ENCODE data around the gene ZFP28.

ZFP28 gene

DNA sequence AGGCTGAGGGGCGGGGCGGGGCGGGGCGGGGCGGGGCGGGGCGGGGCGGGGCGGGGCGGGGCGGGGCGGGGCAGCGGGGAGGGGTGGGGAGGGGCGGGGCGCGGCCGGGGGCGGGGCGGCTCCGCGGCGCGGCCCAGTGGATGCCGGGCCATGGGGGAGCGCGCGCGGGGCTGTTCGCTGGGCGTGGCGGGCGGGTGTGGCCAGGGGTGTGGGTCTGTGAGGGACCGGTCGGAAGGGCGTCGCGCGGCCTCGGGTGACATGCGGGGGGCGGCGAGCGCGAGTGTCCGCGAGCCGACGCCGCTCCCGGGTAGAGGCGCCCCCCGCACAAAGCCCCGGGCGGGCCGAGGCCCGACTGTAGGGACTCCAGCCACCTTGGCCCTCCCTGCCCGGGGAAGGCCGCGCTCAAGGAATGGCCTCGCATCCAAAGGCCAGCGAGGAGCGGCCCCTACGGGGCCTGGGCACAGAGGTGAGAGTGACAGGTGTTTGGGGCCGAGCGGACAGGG, at the start of gene ZFP28:
Gene ZFP28 (plus strand): TSS at position 188 of the 503 bp plus-strand sequence. CDS start 71 bp downstream, at position 259.
- no peak for DNase-seq (ENCODE audit: low spot score)

DNA sequence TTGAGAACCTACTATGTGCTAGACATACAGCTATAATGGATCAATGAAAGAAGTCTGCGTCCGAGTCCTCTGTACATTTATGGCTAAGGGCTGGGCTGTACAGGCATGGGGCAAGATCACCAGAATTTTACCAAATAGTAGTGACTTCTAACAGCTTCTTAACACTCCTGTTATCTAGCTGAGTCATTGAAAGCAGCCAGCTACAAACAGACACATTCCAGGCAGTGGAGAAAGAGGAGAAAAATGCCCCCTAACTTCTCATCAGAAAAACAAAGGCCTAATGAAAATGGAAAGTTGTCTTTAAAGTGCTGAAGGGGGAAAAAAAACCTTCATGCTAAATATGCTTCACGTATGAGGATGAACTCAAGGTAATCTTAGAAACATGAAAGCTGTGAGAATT, 47.3 kb upstream of the ZFP28 start:
- no peak for DNase-seq (ENCODE audit: low spot score)

DNA sequence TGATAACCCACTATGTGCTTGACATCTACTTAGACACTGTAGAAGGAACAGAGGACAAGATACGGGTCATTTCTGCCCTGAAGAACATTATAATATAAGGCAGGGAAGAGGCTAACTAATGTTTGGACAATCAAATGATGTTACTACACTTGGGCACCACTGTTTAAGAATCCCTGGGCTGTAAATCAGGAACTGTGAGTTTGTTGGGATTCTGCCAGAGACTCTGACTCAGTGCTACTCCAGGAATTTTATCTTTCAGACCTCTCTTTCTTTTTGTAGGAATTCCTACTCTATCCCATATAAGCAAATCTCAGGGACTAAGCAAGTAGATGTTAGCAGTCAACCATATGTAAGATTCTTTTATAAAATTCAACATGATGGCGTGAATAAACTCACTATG, 34.2 kb upstream of the ZFP28 start:
- DNase-seq (ENCODE audit: low spot score): no peak

DNA sequence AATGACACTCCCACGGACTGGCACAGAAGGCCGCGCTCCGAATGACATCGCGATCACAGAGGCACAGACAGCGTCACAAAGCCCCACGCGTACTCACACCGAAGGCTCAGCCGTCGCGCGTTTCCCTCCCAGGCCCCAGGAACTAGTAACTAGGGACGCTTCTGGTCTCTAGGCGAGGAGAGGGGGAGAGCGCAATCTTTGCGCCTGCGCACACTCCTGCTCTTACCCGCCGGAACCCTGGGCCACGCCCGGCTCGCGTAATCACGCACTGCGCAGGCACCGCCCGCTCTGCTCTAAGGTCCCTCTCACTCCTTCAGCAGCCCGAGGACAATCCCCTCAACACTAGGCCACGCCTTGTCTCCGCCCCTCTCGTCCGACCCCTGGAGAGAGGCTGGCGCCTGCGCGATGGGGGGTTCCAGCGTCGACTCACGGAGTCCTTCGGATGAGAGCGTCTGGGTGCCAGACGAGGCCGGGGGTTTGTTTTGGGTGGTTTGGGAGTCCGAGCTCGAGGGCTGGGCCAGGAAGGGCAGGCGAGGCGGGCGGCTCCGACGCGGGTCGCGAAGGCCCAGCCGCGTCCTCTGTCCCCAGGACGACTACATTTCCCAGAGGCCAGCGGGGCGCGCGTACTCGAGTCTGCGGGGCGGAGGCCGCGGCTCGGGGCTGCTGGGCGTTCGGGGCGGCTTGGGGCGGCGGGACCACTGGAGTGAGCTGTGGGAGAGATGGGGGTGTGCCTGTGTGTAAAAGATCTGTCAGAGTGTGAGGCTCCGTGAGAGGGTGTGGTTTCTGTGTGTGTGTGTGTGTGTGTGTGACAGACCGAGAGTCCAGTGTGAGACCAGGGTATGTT, 31.1 kb upstream of the ZFP28 start, which contains the start of gene ZNF471:
Gene ZNF471 (plus strand): TSS at position 410 of the 844 bp plus-strand sequence. CDS start 3,717 bp downstream, outside the sequence.
- DNase-seq (ENCODE audit: low spot score): peak; percentile 78

DNA sequence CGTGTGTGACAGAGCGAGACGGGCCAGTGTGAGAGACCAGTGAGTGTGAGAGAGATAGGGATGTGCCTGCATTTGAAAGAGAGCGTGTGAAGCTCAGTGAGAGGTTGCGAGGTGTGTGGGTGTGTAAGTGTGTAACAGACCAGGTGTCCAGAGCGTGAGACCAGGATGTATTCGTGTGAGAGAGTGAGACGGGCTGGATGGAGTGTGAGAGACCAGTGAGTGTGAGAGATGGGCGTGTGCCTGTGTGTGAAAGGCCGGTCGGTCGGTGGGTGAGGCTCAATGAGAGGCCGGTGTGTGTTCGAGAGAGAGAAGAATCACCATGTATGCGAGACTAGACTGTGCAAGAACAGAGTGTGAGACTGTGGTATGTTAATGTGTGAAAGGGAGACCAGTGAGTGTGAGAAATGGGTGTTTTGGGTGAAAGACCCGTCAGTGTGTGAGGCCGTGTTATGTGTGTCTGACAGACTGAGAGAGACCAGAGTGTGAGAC, 30.4 kb upstream of the ZFP28 start:
- DNase-seq (ENCODE audit: low spot score): no peak

DNA sequence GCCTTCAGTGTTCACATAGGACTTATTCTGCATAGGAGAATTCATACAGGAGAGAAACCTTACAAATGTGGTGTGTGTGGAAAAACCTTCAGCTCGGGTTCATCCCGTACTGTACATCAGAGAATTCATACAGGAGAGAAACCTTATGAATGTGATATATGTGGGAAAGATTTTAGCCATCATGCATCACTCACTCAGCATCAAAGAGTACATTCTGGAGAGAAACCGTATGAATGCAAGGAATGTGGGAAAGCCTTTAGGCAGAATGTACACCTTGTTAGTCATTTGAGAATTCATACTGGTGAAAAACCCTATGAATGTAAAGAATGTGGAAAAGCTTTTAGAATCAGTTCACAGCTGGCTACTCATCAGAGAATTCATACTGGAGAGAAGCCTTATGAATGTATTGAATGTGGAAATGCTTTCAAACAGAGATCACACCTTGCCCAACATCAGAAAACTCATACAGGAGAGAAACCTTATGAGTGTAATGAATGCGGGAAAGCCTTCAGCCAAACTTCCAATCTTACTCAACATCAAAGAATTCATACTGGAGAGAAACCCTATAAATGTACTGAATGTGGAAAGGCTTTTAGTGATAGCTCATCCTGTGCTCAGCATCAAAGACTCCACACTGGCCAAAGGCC, 13.4 kb upstream of the ZFP28 start:
- no peak for DNase-seq (ENCODE audit: low spot score)

DNA sequence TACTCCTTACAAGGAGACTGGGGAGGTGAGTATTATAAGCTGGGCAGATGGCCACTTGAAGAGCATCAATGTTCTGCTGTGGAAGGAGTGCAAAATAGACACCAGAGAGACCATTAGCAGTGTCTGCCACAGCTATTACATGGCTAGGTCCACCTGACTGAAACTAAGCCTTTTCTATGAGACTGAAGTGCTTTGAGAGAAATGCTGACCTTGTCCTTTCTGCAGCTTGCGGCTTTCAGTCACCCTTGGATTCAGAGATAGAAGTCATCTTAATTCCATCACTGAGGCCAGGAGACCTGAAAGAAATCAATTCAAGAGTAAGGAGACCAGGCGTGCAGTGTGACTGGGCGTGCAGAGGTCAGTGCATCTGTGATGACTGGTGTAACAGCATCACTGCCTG, 1.3 kb upstream of the ZFP28 start:
- no peak for DNase-seq (ENCODE audit: low spot score)

DNA sequence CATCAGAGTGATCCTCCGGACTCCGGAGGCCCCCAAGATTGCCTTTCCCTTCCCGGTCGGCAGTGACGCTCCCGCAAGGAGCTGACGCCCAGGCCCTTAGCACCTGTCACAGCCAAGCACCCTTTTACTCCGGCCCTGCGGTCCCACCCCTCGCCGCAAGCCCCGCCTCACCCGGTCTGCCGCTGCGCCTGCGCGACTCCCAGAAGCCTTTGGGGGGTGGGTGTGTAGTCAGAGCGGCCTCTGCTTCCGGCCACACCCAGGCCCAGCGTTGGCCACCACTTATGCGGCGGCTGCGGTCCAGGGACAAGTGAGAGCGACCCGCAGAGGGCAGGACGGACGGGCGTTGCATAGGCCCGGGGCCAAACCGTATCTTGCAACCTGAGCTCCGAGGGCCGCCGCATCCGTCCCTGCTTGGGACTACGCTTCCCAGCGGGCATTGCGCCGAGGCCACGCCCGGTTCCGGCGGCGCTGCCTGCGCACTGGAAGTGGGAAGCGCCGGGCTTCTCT, 441 bp upstream of the ZFP28 start:
- peak; percentile 87 for DNase-seq (ENCODE audit: low spot score)

DNA sequence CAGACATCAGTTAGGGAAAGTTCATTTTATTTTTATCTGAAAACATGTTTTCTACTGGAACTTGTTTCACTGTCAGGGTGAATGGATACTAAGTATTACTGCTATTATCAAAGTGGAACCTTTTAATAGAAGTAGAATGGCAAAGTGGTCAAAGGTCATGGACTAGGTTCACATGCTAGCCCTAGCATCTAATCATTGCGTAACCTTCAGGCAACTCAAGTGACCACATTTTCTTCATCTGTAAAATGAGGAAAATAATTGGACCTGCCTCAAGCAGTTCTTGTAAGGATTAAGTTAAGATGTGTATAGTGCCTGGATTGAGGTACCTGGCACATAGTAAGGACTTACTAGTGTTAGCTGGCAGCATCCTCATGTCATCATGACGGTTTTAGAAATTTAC, 5.0 kb downstream of the ZFP28 start:
- no peak for DNase-seq (ENCODE audit: low spot score)

DNA sequence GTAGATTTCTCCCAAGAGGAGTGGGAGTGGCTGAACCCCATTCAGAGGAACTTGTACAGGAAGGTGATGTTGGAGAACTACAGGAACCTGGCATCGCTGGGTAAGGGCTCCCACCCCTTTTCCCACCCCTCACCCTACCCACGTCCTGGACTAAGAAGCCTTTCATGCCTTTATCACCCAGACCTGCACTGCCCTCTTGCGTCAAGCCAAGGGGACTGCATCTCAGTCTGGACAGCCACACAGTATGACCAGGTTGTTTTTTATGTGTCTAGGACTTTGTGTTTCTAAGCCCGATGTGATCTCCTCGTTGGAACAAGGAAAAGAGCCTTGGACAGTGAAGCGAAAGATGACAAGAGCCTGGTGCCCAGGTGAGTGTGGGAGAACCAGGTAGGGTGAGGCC, 8.8 kb downstream of the ZFP28 start:
- no peak for DNase-seq (ENCODE audit: low spot score)

DNA sequence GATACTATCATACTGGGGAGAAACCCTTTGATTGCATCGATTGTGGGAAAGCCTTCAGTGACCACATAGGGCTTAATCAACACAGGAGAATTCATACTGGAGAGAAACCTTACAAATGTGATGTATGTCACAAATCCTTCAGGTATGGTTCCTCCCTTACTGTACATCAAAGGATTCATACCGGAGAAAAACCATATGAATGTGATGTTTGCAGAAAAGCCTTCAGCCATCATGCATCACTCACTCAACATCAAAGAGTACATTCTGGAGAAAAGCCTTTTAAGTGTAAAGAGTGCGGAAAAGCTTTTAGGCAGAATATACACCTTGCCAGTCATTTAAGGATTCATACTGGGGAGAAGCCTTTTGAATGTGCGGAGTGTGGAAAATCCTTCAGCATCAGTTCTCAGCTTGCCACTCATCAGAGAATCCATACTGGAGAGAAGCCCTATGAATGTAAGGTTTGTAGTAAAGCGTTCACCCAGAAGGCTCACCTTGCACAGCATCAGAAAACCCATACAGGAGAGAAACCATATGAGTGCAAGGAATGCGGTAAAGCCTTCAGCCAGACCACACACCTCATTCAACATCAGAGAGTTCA, 15.6 kb downstream of the ZFP28 start:
- DNase-seq (ENCODE audit: low spot score): no peak

DNA sequence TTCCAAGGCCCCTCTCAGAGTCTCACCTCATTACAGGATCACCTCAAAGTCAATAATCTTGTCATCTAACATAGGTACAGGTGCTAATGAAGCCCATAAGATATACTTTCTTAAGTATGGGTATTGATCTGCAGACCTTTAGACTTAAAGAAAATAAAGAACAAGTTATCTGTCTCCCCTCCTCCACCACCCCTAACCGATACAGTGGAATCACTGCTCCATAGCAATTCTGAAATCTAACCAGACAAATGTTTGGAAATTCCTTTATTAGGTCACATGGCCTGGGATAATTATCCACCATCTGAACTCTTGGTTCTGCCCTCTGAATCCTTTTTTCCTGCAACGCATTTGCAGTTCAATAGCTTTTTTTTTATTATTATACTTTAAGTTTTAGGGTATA, 24.0 kb downstream of the ZFP28 start:
- no peak for DNase-seq (ENCODE audit: low spot score)

DNA sequence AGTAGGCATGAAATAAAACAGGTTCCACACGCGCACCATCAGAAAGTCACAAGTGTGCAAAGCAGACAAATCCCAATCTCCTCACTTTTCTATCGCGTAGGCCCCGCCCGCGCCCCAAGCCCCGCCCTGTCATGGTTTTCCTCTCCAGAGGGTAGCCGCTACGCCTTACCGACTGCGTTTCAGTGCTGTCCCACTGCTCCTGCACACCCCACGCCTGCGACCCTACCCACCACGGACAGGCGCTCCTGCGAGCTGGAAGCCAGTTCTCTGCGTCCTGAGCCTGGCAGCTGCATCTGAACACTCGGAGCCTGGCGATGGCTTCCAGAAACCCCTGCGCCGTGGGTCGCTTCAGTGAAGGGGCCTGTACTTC, 28.1 kb downstream of the ZFP28 start:
- peak; percentile 32 for DNase-seq (ENCODE audit: low spot score)

DNA sequence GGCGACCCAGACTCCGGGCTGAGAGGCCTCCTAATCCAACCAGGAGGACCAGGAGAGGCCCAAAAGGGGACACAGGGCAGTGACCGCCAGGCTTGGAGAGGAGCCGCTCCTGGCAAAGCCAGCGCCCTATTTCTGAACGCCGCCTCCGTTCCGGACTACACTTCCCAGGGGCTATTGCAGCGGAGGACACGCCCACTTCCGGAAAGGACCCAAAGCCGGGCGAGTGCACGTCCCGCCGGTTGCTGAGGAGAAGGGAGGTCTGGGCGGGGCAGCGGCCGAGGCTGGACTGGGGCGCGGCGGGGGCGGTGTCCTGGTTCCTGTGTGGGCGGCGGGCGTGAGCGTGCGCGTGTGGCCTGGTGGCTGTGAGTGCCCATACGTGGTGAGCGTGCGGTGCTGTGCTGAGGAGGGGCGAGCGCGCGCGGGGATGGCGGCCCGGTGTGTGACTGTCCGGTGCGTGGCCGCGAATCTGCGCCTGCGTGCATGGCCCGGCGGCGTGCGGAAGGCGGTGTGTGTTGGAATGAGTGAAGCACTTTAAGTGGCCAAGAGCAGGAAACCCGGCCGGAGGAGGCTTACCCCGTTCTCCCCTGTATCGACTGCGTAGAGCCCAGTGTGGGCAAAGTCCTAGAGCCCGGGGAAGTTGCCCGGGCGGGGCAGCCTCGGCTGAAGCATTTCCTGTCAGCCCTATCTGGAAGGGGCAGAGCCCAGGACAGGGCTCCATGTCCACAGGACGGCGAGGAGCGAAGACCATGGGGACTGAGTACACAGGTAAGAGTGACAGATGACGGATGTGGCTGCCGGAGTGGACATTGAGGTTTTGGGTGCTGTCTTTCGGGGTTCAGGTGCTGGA, 28.7 kb downstream of the ZFP28 start, which contains the start of gene ZNF470:
Gene ZNF470 (plus strand): TSS at position 195 of the 847 bp plus-strand sequence. CDS start 2,844 bp downstream, outside the sequence.
- DNase-seq (ENCODE audit: low spot score): peak; percentile 87

DNA sequence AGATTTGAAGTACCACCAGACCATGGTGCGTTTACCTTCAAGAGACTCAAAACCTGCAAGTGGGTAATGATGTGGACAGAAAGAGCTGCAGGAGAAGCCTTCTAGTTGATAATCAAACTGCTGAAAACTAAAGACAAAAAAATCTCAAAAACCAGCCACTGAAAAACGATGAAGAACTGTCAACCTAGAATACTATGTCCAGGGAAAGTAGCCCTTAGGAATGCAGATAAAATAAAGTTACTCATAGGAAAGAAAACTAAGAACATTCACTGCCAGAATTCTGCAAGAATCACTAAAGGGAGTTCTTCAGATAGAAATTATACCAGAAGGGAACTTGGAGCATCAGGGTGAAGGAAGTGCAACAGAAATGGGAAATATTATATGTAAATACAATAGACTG, 33.8 kb downstream of the ZFP28 start:
- no peak for DNase-seq (ENCODE audit: low spot score)

DNA sequence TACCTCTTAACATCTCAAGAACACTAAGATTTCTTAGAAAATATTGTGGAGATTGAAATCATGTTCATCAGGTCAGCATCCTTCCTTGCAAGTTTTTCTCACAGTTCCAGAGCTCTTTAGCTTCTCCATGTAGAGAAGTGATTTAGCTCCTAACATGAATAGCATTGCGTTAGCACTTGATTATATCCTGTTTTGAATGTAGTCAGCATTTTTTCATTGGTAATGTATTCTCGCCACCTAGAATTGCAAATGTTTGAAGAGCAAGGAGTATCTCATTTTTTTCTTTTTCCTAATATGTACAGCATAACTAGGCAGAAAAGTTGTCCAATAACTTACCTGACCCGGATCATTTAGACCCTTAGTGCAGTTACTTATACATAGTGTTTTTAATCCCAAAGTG, 35.2 kb downstream of the ZFP28 start:
- no peak for DNase-seq (ENCODE audit: low spot score)

DNA sequence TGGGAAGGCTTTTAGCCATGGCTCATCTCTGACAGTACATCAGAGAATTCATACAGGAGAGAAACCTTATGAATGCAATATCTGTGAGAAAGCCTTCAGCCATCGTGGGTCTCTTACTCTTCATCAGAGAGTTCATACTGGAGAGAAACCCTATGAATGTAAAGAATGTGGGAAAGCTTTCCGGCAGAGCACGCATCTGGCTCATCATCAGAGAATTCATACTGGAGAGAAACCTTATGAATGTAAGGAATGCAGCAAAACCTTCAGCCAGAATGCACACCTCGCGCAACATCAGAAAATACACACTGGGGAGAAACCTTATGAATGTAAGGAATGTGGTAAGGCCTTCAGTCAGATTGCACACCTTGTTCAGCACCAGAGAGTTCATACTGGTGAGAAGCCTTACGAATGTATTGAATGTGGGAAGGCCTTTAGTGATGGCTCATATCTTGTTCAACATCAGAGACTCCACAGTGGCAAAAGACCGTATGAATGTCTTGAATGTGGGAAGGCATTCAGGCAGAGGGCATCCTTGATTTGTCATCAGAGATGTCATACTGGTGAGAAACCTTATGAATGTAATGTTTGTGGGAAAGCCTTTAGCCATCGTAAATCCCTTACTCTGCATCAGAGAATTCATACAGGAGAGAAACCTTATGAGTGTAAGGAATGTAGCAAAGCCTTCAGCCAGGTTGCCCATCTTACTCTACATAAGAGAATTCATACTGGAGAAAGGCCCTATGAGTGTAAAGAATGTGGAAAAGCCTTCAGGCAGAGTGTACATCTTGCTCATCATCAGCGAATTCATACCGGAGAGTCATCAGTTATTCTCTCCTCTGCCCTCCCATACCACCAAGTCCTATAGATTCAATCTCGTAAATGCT, 39.2 kb downstream of the ZFP28 start:
- DNase-seq (ENCODE audit: low spot score): no peak

DNA sequence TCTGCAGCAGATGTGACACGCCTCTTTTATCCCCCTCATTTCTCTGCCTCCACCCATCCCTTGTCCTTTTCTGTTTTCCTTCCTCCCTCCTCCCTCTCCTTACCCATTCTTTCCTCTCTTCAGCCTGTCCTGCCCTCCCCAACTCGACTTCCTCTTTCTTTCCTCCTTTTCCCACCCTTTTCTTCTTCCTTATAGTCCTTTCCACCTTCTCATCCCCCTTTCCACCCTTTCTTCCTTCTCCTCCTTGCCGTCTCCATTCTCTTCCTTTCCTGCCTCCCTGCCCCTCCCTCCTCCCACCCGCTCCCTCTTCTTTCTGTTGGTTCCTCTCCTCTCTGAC, 55.7 kb downstream of the ZFP28 start:
- DNase-seq (ENCODE audit: low spot score): no peak

DNA sequence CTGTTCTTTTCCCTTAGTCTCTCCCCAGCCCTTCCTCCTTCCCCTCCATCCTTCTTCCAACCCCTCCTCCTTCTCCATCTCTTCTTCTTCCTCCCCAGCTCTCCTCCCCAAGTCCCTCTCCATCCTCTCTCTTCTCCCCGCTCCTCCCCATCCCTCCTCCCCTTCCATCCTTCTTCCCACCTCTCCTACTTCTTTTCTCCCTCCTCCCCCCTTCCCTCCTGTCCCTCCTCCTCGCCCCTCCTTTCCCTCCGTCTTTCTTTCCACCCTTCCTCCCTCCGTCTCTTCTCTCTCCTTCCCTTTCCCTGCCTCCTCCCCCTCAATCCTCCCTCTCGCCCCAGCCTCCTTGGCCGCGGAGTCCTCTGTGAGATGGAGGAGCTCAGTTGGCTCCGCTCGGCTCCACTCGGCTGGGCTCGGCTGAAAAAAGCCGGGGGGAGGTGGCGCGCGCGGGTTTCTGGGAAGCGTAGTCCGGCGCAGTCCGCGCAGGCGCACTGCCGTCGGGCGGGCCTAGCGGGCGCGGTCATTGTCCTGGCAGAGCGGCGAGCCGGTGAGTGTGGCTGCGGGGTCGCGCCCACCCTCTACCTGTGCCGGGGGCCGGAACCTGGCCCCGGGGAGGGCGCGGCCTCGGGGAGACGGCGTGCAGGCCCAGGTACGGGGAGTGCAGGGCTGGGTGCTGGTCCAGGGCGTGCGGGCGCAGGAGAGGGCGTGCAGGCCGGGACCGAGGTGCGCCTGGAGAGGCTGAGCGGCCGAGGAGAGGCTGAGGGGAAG, 56.2 kb downstream of the ZFP28 start, which contains the start of gene ZNF71:
Gene ZNF71 (plus strand): TSS at position 520 of the 765 bp plus-strand sequence. CDS start 6,257 bp downstream, outside the sequence.
- DNase-seq (ENCODE audit: low spot score): peak; percentile 86

DNA sequence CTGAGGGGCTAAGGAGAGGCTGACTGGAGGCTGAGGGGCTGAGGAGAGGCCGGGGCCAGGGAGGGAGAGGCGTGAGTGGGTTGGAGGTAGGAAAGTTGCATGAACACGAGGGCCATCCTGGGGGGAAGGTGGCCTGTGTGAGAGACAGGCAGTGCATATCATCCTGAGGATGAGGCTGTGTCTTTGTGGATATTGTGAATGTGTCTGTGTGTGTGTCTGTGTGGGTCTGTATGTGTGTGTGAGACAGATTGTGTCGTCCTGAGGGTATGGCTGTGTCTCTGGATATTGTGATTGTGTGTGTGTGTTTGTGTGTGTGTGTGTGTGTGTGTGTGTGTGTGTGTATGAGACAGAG, 56.8 kb downstream of the ZFP28 start:
- DNase-seq (ENCODE audit: low spot score): no peak
